ENCODE measurements around the gene UCMA.

- TF ChIP-seq POLR2A (IDR thresholded peaks at IDR 0.05; ENCODE audit: borderline replicate concordance, extremely low read depth, insufficient read depth, insufficient read length) (no peak), CTCF (IDR thresholded peaks at IDR 0.05 in 2 of 3, conservative IDR thresholded peaks at IDR 0.05 in 1 of 3; ENCODE audit: borderline replicate concordance in 1 of 3, insufficient read depth in 1 of 3, low read depth in 2 of 3, low read length in 2 of 3) (no peak), ELF1 (IDR thresholded peaks at IDR 0.05; ENCODE audit: borderline replicate concordance, low read depth) (no peak), ZBTB33 (IDR thresholded peaks at IDR 0.05; ENCODE audit: extremely low read depth, insufficient replicate concordance, low read length) (no peak)
Observed at GRCh38 chr10:13184276-13184675, 49.9 kb downstream of the UCMA start.

All from HCT116 (cell line).